Endodermal cell (in vitro differentiated cells): ENCODE results near the gene C1orf141. TPM values are rescaled to one million over a fixed set of nuclear protein-coding genes. Genes with fewer than 3 reads are reported as not detected.

Source experiments
- DNase-seq: peaks from one replicate; pipeline ENCODE4 v3.0.0-alpha.2; 2017
- H3K27ac ChIP-seq: 2 replicates; pipeline ENCODE4 v1.5.1; 2013; ENCODE audit warnings: mild to moderate bottlenecking, low read depth, low read length, moderate library complexity
- H3K27me3 ChIP-seq: 2 replicates; pipeline ENCODE4 v1.6.1; 2013; ENCODE audit warnings: mild to moderate bottlenecking, low read length, moderate library complexity; ENCODE audit not compliant: insufficient read depth, control insufficient read depth, poor library complexity, severe bottlenecking
- H3K36me3 ChIP-seq: 2 replicates; pipeline ENCODE4 v1.7.0; 2013; ENCODE audit warnings: mild to moderate bottlenecking, low read length, moderate library complexity; ENCODE audit not compliant: control insufficient read depth, insufficient read depth
- H3K4me1 ChIP-seq: one replicate; pipeline ENCODE4 v1.7.0; 2013; ENCODE audit warnings: low read length; ENCODE audit not compliant: control insufficient read depth, insufficient read depth
- H3K4me3 ChIP-seq: 2 replicates; pipeline ENCODE4 v1.5.1; 2013; ENCODE audit warnings: mild to moderate bottlenecking, low read length, moderate library complexity
- H3K9ac ChIP-seq: 2 replicates; pipeline ENCODE4 v1.6.1; 2013; ENCODE audit warnings: mild to moderate bottlenecking, low read length, moderate library complexity; ENCODE audit not compliant: poor library complexity, severe bottlenecking; ENCODE audit errors: extremely low read depth
- H3K9me3 ChIP-seq: 2 replicates; pipeline ENCODE4 v1.6.1; 2013; ENCODE audit warnings: mild to moderate bottlenecking, low read length, moderate library complexity; ENCODE audit not compliant: control insufficient read depth
- H3K27ac Mint-ChIP-seq: 2 replicates; pipeline ENCODE4 v1.8.0; 2020; ENCODE audit warnings: mixed read lengths
- H3K27me3 Mint-ChIP-seq: 2 replicates; pipeline ENCODE4 v1.8.0; 2021; ENCODE audit warnings: mild to moderate bottlenecking, mixed read lengths; ENCODE audit not compliant: insufficient read depth
- H3K36me3 Mint-ChIP-seq: 2 replicates; pipeline ENCODE4 v1.8.0; 2020; ENCODE audit warnings: low read depth, mixed read lengths
- H3K4me1 Mint-ChIP-seq: 2 replicates; pipeline ENCODE4 v1.8.0; 2020; ENCODE audit warnings: mixed read lengths
- H3K4me3 Mint-ChIP-seq: 2 replicates; pipeline ENCODE4 v1.8.0; 2020; ENCODE audit warnings: mild to moderate bottlenecking, moderate library complexity, mixed read lengths
- H3K9me3 Mint-ChIP-seq: 2 replicates; pipeline ENCODE4 v1.8.0; 2020; ENCODE audit warnings: mild to moderate bottlenecking, mixed read lengths
- WGBS, 2 experiments: methylation state at CpG; one replicate each; pipeline versions ENCODE4 v1.1.5 to v1.1.7; 2013; ENCODE audit warnings: missing lambda C conversion rate in 2 of 2, mixed read lengths in 1 of 2; ENCODE audit not compliant: insufficient coverage in 1 of 2, insufficient read length in 1 of 2; 5-methylcytosine and 5-hydroxymethylcytosine counted together
- total RNA-seq, 2 donors: library from RNA; stranded (reverse); fragmentation: NEBNext Ultra II Directional in 1 of 2; extraction: Animal tissue kit (Norgen Biotek cat#: 25700) in 1 of 2; gene quantifications; 2 replicates in 1 of 2; 3 replicates in 1 of 2; pipeline ENCODE4 v1.2.1, GENCODE V29; 2021
- TF ChIP-seq, protein P1 (sequence below): fragments of 200-600 bp; sonication (generic); conservative IDR thresholded peaks from 2 replicates; pipeline ENCODE4 v1.5.0; 2021; ENCODE audit warnings: antibody characterized with exemption, mild to moderate bottlenecking

C1orf141 gene
- total RNA-seq, 2 donors from 2014 or later = not detected

DNA sequence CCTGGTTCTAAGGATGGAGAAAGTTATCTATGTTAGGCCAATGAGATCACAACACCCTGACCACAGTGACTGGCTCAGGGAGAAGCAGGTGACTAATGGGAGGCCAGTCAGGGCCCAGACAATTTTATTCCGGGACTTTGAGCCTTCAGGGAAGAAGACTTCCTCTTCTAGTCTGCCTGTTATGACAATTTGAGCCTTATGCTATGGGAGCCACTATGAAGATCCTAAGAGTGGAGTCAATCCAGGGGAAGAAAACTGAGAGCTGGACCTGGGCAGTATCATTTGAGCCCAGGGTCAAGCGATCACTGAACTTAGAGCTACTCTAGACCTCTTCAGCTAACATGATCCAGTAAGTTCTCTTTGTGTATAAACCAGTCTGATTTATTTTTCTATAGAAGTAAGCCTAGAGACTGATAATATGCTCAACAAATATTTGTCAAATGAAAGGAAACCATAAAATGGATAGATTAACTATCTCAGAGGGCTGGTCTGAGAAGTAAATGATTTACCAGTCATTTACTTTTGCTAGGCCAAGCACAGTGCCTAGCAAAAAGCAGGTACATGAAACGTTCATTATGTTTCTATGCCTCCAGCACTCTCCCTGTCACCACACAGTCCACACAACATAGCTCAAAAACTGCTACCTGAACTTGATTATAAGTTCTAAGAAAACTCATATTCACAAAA lies 4.2 kb upstream of the C1orf141 start:
- 81 to 100% methylated on average over 3 of the region's 3 CpGs for WGBS, 2 experiments
- no peak overlapping the region for H3K4me3 Mint-ChIP-seq
- no peak for DNase-seq
- no peaks in the 10 kb centered on the region for H3K9me3 Mint-ChIP-seq
- no peak overlapping the region for H3K27ac Mint-ChIP-seq
- H3K27me3 Mint-ChIP-seq = peaks cover 23% of the 10 kb centered on the region
- H3K36me3 Mint-ChIP-seq = no peaks in the 10 kb centered on the region
- Histone ChIP-seq H3K27ac (no peak overlapping the region), H3K9ac (no peak overlapping the region), H3K27me3 (peaks cover 6% of the 10 kb centered on the region), H3K4me1 (no peaks in the 10 kb centered on the region), H3K4me3 (no peak overlapping the region), H3K9me3 (no peaks in the 10 kb centered on the region), H3K36me3 (no peaks in the 10 kb centered on the region)
- H3K4me1 Mint-ChIP-seq = peaks cover 18% of the 10 kb centered on the region
- TF ChIP-seq, protein P1, sequence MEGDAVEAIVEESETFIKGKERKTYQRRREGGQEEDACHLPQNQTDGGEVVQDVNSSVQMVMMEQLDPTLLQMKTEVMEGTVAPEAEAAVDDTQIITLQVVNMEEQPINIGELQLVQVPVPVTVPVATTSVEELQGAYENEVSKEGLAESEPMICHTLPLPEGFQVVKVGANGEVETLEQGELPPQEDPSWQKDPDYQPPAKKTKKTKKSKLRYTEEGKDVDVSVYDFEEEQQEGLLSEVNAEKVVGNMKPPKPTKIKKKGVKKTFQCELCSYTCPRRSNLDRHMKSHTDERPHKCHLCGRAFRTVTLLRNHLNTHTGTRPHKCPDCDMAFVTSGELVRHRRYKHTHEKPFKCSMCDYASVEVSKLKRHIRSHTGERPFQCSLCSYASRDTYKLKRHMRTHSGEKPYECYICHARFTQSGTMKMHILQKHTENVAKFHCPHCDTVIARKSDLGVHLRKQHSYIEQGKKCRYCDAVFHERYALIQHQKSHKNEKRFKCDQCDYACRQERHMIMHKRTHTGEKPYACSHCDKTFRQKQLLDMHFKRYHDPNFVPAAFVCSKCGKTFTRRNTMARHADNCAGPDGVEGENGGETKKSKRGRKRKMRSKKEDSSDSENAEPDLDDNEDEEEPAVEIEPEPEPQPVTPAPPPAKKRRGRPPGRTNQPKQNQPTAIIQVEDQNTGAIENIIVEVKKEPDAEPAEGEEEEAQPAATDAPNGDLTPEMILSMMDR = no peak

DNA sequence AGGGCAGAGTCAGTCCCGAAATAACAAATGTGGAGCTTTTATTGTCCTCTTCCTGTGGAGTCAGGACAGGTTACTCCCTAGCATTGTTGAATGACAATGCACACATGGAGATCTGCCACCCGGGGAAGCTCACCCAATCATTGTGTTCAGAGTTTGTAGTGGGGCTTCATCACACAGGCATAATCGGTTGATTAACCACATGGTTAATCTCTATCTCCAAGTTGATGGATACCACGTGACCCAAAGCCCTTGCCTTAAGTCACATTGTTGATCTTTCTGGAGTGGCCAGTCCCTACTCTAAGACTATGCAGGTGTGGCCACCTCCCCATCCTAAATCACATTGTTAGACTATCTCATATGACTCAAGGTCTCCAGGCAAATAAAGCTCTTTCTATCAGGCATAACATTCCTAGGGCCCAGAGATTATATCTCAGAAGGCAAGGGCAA lies 2.6 kb upstream of the C1orf141 start:
- Mint-ChIP-seq H3K9me3 (no peaks in the 10 kb centered on the region), H3K27ac (no peak overlapping the region), H3K4me1 (peaks cover 24% of the 10 kb centered on the region), H3K27me3 (peaks cover 24% of the 10 kb centered on the region), H3K36me3 (no peaks in the 10 kb centered on the region), H3K4me3 (no peak overlapping the region)
- DNase-seq = no peak
- WGBS, 2 experiments = 58 to 60% methylated on average over 4 of the region's 4 CpGs
- Histone ChIP-seq H3K36me3 (no peaks in the 10 kb centered on the region), H3K9ac (no peak overlapping the region), H3K27me3 (peaks cover 6% of the 10 kb centered on the region), H3K4me1 (no peaks in the 10 kb centered on the region), H3K27ac (no peak overlapping the region), H3K4me3 (no peak overlapping the region), H3K9me3 (no peaks in the 10 kb centered on the region)
- TF ChIP-seq, protein P1 = no peak

DNA sequence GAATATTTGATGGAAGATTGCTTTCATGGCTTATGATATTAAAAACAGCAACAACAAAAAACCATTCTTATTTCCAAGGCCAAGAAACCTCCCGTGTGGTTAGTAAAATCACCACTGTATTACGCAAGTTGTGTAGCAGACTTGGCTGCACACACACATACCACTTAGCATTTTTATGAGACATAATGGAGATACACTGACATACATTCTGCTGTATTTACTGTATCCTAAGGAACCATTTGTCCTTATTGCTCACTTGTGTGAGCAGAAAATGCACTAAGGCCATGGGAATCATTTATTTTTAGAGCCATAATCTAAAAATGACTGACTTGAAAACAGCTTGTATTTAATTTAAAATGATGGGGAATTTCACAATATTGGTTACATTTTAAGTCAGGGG lies 584 bp upstream of the C1orf141 start:
- H3K4me3 ChIP-seq = no peak overlapping the region

More for the DNA sequence above, 584 bp upstream of the C1orf141 start:
- Mint-ChIP-seq H3K4me3 (no peak overlapping the region), H3K9me3 (no peaks in the 10 kb centered on the region), H3K27me3 (peaks cover 21% of the 10 kb centered on the region), H3K27ac (no peak overlapping the region), H3K36me3 (no peaks in the 10 kb centered on the region), H3K4me1 (peaks cover 24% of the 10 kb centered on the region)
- no peak for DNase-seq
- H3K4me1 ChIP-seq = no peaks in the 10 kb centered on the region
- H3K27ac ChIP-seq = no peak overlapping the region
- H3K9ac ChIP-seq = no peak overlapping the region
- H3K36me3 ChIP-seq = no peaks in the 10 kb centered on the region
- TF ChIP-seq, protein P1 = no peak
- H3K27me3 ChIP-seq = peaks cover 6% of the 10 kb centered on the region
- H3K9me3 ChIP-seq = no peaks in the 10 kb centered on the region
- 85 to 100% methylated on average over 1 to 2 of the region's 2 CpGs for whole genome bisulfite sequencing, 2 experiments
